GM23338 (cell line): ENCODE measurements around the gene BNC2. TPM values are rescaled to one million over a fixed set of nuclear protein-coding genes. Genes with fewer than 3 reads are reported as not detected.

Experiments used
- ATAC-seq: fragments of 200-7000 bp; cut with Tn5 transposase; 3 replicates; pipeline ENCODE4 v1.9.1; 2020
- DNase-seq: peaks from one replicate; pipeline ENCODE4 v3.0.0-alpha.2; 2015; ENCODE audit warnings: low spot score
- H2AFZ ChIP-seq: fragments of 200-600 bp; sonication (generic); 2 replicates; pipeline ENCODE4 v1.8.0; 2016; ENCODE audit warnings: antibody characterized with exemption, mild to moderate bottlenecking, moderate library complexity
- H3F3A ChIP-seq: fragments of 200-600 bp; sonication (generic); replicated peaks from 2 replicates; pipeline ENCODE4 v1.8.0; 2017; ENCODE audit warnings: antibody characterized with exemption, mixed run types, low read depth
- H3K27ac ChIP-seq: fragments of 200-600 bp; sonication (generic); 2 replicates; pipeline ENCODE4 v1.6.1; 2016; ENCODE audit warnings: low read depth
- H3K27me3 ChIP-seq: fragments of 200-600 bp; sonication (generic); 2 replicates; pipeline ENCODE4 v1.8.0; 2016; ENCODE audit warnings: mild to moderate bottlenecking, mixed run types, moderate library complexity; ENCODE audit not compliant: insufficient read depth
- H3K36me3 ChIP-seq: fragments of 200-600 bp; sonication (generic); 2 replicates; pipeline ENCODE4 v1.8.0; 2016; ENCODE audit warnings: mild to moderate bottlenecking; ENCODE audit not compliant: insufficient read depth
- H3K4me1 ChIP-seq: fragments of 200-600 bp; sonication (generic); 2 replicates; pipeline ENCODE4 v1.8.0; 2016; ENCODE audit warnings: mild to moderate bottlenecking, moderate library complexity; ENCODE audit not compliant: insufficient read depth
- H3K4me2 ChIP-seq: fragments of 200-600 bp; sonication (generic); 2 replicates; pipeline ENCODE4 v1.7.1; 2017; ENCODE audit warnings: mixed run types
- H3K4me3 ChIP-seq: fragments of 200-600 bp; sonication (generic); 2 replicates; pipeline ENCODE4 v1.6.1; 2016; ENCODE audit warnings: mixed run types
- H3K79me2 ChIP-seq: fragments of 200-600 bp; sonication (generic); replicated peaks from 2 replicates; pipeline ENCODE4 v1.8.0; 2017; ENCODE audit warnings: mild to moderate bottlenecking; ENCODE audit not compliant: insufficient read depth
- H3K9me2 ChIP-seq: fragments of 200-600 bp; sonication (generic); 2 replicates; pipeline ENCODE4 v1.8.0; 2017; ENCODE audit not compliant: insufficient read depth
- H4K20me1 ChIP-seq: fragments of 200-600 bp; sonication (generic); replicated peaks from 2 replicates; pipeline ENCODE4 v1.8.0; 2017; ENCODE audit warnings: mild to moderate bottlenecking; ENCODE audit not compliant: insufficient read depth
- H3K27ac Mint-ChIP-seq: 2 replicates; pipeline ENCODE4 v1.8.0; 2020; ENCODE audit warnings: inconsistent platforms, mild to moderate bottlenecking, moderate library complexity, mixed read lengths
- H3K27me3 Mint-ChIP-seq: 3 replicates; pipeline ENCODE4 v1.8.0; 2022; ENCODE audit warnings: low read depth, mild to moderate bottlenecking, moderate library complexity, mixed read lengths, inconsistent platforms; ENCODE audit not compliant: insufficient read depth, poor library complexity
- H3K36me3 Mint-ChIP-seq: 3 replicates; pipeline ENCODE4 v1.8.0; 2021; ENCODE audit warnings: low read depth, mild to moderate bottlenecking, inconsistent platforms, moderate library complexity, mixed read lengths
- H3K4me1 Mint-ChIP-seq: 3 replicates; pipeline ENCODE4 v1.8.0; 2020; ENCODE audit warnings: mild to moderate bottlenecking, inconsistent platforms, mixed read lengths
- H3K4me3 Mint-ChIP-seq: 3 replicates; pipeline ENCODE4 v1.8.0; 2021; ENCODE audit warnings: moderate library complexity, mild to moderate bottlenecking, inconsistent platforms, mixed read lengths
- H3K9me3 Mint-ChIP-seq: 3 replicates; pipeline ENCODE4 v1.8.0; 2020; ENCODE audit warnings: moderate library complexity, mild to moderate bottlenecking, inconsistent platforms, mixed read lengths
- EZH2 ChIP-seq: fragments of 200-600 bp; sonication (generic); IDR thresholded peaks from one replicate; pipeline ENCODE4 v1.8.0; 2017; ENCODE audit warnings: antibody characterized with exemption, mild to moderate bottlenecking, low read depth; ENCODE audit not compliant: unreplicated experiment
- EZH2phosphoT487 ChIP-seq: fragments of 200-600 bp; sonication (generic); IDR thresholded peaks from one replicate; pipeline ENCODE4 v1.8.1; 2018; ENCODE audit warnings: antibody characterized with exemption; ENCODE audit not compliant: unreplicated experiment
- NANOG ChIP-seq: IDR thresholded peaks from 2 replicates; pipeline ENCODE4 v1.6.1; 2016; ENCODE audit warnings: antibody characterized with exemption, borderline replicate concordance
- POLR2AphosphoS5 ChIP-seq: IDR thresholded peaks from 2 replicates; pipeline ENCODE4 v1.6.1; 2016; ENCODE audit warnings: antibody characterized with exemption, low read depth
- STAT1 ChIP-seq: IDR thresholded peaks from one replicate; pipeline ENCODE4 v1.6.1; 2016; ENCODE audit warnings: antibody characterized with exemption; ENCODE audit not compliant: unreplicated experiment
- polyA plus RNA-seq: library from polyadenylated mRNA; unstranded; fragments of >200 nt; fragmentation: Nextera tagmentation; extraction: Ambion mirVana; gene quantifications from 2 replicates; pipeline ENCODE4 v1.2.1, GENCODE V29; 2016
- total RNA-seq: library from RNA; depleted of rRNA; stranded (reverse); fragments of >200 nt; shearing (Covaris generic); gene quantifications from 2 replicates; pipeline ENCODE4 v1.2.3, GENCODE V29; 2014
- TF ChIP-seq, protein P1 (sequence below): IDR thresholded peaks from 2 replicates; pipeline ENCODE4 v1.6.1; 2016; ENCODE audit warnings: antibody characterized with exemption
- TF ChIP-seq, protein P2 (sequence below): IDR thresholded peaks from one replicate; pipeline ENCODE4 v1.6.1; 2018; ENCODE audit warnings: antibody characterized with exemption; ENCODE audit not compliant: unreplicated experiment
- TF ChIP-seq, protein P3 (sequence below): fragments of 250-450 bp; sonication (Bioruptor Pico); IDR thresholded peaks from 2 replicates; pipeline ENCODE4 v1.5.0; 2020; ENCODE audit warnings: mild to moderate bottlenecking, moderate library complexity
- TF ChIP-seq, protein P4 (sequence below), 2 experiments: fragments of 200-600 bp in 1 of 2; sonication (generic) in 1 of 2; conservative IDR thresholded peaks; 2 replicates each; pipeline versions ENCODE4 v1.5.1 to v1.6.1; 2016 to 2017; ENCODE audit warnings: antibody characterized with exemption in 2 of 2, low read depth in 2 of 2, mild to moderate bottlenecking in 2 of 2, moderate library complexity in 1 of 2

The BNC2 gene
- total and polyA plus RNA-seq, 2 experiments from 2014 or later = 12.7 to 13.2 TPM

DNA sequence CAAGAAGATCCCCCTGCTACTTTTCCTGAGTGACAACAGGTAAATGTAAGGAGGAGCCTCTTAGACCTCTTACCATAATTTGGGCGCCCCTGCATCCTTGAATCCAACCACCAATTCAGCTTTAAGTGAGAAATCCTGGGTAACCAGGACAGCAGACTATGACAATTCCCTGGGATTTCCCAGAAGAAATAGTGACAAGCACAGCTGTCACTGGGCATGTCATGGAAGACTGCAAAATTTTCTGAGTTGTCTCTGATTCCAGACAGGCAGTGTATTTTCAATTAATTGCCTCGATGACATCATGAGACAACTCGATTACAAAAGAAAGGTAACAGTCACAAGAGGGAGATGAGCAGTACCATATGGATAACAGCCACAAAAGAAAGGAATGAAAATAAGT is 256.9 kb downstream of the BNC2 start (continued):
- TF ChIP-seq, protein P1, sequence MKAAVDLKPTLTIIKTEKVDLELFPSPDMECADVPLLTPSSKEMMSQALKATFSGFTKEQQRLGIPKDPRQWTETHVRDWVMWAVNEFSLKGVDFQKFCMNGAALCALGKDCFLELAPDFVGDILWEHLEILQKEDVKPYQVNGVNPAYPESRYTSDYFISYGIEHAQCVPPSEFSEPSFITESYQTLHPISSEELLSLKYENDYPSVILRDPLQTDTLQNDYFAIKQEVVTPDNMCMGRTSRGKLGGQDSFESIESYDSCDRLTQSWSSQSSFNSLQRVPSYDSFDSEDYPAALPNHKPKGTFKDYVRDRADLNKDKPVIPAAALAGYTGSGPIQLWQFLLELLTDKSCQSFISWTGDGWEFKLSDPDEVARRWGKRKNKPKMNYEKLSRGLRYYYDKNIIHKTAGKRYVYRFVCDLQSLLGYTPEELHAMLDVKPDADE = no peak
- TF ChIP-seq STAT1 = no peak
- TF ChIP-seq, protein P2, sequence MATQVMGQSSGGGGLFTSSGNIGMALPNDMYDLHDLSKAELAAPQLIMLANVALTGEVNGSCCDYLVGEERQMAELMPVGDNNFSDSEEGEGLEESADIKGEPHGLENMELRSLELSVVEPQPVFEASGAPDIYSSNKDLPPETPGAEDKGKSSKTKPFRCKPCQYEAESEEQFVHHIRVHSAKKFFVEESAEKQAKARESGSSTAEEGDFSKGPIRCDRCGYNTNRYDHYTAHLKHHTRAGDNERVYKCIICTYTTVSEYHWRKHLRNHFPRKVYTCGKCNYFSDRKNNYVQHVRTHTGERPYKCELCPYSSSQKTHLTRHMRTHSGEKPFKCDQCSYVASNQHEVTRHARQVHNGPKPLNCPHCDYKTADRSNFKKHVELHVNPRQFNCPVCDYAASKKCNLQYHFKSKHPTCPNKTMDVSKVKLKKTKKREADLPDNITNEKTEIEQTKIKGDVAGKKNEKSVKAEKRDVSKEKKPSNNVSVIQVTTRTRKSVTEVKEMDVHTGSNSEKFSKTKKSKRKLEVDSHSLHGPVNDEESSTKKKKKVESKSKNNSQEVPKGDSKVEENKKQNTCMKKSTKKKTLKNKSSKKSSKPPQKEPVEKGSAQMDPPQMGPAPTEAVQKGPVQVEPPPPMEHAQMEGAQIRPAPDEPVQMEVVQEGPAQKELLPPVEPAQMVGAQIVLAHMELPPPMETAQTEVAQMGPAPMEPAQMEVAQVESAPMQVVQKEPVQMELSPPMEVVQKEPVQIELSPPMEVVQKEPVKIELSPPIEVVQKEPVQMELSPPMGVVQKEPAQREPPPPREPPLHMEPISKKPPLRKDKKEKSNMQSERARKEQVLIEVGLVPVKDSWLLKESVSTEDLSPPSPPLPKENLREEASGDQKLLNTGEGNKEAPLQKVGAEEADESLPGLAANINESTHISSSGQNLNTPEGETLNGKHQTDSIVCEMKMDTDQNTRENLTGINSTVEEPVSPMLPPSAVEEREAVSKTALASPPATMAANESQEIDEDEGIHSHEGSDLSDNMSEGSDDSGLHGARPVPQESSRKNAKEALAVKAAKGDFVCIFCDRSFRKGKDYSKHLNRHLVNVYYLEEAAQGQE = no peak
- no peak for TF ChIP-seq NANOG

DNA sequence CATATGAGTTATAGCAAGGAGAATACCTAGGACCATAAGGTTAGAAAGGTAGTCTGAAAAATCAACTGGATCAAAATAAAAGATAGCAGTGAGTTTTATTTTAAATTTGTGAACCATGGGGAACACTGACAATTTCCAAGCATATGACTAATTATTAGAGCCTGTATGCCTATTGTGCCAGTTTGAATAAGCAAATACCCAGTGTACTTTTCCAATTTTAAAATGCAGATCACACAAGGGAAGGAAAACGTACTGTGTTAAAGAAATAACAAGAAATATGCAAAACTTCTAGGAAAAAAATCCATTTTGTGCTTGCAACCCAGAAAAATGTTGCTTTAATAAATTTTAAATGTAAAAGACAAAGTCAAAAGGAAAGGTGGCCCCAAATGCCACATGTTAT is 257.4 kb downstream of the BNC2 start:
- Mint-ChIP-seq H3K27ac (no peak overlapping the region), H3K27me3 (peaks cover 4% of the 10 kb centered on the region), H3K4me3 (no peak overlapping the region), H3K9me3 (no peaks in the 10 kb centered on the region), H3K4me1 (peaks cover 48% of the 10 kb centered on the region), H3K36me3 (no peaks in the 10 kb centered on the region)
- H3K4me3 ChIP-seq = no peak overlapping the region
- no peak for ATAC-seq
- no peak for DNase-seq
- H3K9me2 ChIP-seq = no peaks in the 10 kb centered on the region
- H3K4me1 ChIP-seq = peaks cover 47% of the 10 kb centered on the region
- no peaks in the 10 kb centered on the region for H3K27me3 ChIP-seq
- H2AFZ ChIP-seq = no peak overlapping the region
- H3K36me3 ChIP-seq = no peaks in the 10 kb centered on the region
- no peaks in the 10 kb centered on the region for H3F3A ChIP-seq
- H3K27ac ChIP-seq = no peak overlapping the region
- no peaks in the 10 kb centered on the region for H4K20me1 ChIP-seq
- H3K4me2 ChIP-seq = no peak overlapping the region
- peaks cover 15% of the 10 kb centered on the region for H3K79me2 ChIP-seq
- TF ChIP-seq EZH2 (no peak), EZH2phosphoT487 (no peak), POLR2AphosphoS5 (no peak)
- TF ChIP-seq, protein P2 = no peak
- TF ChIP-seq, protein P3, sequence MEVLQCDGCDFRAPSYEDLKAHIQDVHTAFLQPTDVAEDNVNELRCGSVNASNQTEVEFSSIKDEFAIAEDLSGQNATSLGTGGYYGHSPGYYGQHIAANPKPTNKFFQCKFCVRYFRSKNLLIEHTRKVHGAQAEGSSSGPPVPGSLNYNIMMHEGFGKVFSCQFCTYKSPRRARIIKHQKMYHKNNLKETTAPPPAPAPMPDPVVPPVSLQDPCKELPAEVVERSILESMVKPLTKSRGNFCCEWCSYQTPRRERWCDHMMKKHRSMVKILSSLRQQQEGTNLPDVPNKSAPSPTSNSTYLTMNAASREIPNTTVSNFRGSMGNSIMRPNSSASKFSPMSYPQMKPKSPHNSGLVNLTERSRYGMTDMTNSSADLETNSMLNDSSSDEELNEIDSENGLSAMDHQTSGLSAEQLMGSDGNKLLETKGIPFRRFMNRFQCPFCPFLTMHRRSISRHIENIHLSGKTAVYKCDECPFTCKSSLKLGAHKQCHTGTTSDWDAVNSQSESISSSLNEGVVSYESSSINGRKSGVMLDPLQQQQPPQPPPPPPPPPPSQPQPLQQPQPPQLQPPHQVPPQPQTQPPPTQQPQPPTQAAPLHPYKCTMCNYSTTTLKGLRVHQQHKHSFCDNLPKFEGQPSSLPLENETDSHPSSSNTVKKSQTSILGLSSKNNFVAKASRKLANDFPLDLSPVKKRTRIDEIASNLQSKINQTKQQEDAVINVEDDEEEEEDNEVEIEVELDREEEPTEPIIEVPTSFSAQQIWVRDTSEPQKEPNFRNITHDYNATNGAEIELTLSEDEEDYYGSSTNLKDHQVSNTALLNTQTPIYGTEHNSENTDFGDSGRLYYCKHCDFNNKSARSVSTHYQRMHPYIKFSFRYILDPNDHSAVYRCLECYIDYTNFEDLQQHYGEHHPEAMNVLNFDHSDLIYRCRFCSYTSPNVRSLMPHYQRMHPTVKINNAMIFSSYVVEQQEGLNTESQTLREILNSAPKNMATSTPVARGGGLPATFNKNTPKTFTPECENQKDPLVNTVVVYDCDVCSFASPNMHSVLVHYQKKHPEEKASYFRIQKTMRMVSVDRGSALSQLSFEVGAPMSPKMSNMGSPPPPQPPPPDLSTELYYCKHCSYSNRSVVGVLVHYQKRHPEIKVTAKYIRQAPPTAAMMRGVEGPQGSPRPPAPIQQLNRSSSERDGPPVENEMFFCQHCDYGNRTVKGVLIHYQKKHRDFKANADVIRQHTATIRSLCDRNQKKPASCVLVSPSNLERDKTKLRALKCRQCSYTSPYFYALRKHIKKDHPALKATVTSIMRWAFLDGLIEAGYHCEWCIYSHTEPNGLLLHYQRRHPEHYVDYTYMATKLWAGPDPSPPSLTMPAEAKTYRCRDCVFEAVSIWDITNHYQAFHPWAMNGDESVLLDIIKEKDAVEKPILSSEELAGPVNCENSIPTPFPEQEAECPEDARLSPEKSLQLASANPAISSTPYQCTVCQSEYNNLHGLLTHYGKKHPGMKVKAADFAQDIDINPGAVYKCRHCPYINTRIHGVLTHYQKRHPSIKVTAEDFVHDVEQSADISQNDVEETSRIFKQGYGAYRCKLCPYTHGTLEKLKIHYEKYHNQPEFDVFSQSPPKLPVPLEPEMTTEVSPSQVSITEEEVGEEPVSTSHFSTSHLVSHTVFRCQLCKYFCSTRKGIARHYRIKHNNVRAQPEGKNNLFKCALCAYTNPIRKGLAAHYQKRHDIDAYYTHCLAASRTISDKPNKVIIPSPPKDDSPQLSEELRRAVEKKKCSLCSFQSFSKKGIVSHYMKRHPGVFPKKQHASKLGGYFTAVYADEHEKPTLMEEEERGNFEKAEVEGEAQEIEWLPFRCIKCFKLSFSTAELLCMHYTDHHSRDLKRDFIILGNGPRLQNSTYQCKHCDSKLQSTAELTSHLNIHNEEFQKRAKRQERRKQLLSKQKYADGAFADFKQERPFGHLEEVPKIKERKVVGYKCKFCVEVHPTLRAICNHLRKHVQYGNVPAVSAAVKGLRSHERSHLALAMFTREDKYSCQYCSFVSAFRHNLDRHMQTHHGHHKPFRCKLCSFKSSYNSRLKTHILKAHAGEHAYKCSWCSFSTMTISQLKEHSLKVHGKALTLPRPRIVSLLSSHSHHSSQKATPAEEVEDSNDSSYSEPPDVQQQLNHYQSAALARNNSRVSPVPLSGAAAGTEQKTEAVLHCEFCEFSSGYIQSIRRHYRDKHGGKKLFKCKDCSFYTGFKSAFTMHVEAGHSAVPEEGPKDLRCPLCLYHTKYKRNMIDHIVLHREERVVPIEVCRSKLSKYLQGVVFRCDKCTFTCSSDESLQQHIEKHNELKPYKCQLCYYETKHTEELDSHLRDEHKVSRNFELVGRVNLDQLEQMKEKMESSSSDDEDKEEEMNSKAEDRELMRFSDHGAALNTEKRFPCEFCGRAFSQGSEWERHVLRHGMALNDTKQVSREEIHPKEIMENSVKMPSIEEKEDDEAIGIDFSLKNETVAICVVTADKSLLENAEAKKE (CRISPR knock-in tag) = no peak
- TF ChIP-seq, protein P4, sequence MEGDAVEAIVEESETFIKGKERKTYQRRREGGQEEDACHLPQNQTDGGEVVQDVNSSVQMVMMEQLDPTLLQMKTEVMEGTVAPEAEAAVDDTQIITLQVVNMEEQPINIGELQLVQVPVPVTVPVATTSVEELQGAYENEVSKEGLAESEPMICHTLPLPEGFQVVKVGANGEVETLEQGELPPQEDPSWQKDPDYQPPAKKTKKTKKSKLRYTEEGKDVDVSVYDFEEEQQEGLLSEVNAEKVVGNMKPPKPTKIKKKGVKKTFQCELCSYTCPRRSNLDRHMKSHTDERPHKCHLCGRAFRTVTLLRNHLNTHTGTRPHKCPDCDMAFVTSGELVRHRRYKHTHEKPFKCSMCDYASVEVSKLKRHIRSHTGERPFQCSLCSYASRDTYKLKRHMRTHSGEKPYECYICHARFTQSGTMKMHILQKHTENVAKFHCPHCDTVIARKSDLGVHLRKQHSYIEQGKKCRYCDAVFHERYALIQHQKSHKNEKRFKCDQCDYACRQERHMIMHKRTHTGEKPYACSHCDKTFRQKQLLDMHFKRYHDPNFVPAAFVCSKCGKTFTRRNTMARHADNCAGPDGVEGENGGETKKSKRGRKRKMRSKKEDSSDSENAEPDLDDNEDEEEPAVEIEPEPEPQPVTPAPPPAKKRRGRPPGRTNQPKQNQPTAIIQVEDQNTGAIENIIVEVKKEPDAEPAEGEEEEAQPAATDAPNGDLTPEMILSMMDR (conservative IDR thresholded peaks at IDR 0.05; ENCODE audit: low read depth in 2 of 2) = no peak
